Body of pancreas (tissue), 4 donors: ENCODE measurements around the gene GUCA2B. TPM values are rescaled to one million over a fixed set of nuclear protein-coding genes. Genes with fewer than 3 reads are reported as not detected.

ENCODE experiments used
- ATAC-seq: fragments of 150-250 bp; one replicate; pipeline ENCODE4 v1.9.1; 2016
- DNase-seq, 4 donors: peaks; one replicate each; pipeline ENCODE4 v3.0.0-alpha.2; 2019
- H3K27ac ChIP-seq, 4 donors: fragments of 200-600 bp; sonication (generic); 1 replicate in 3 of 4; 2 replicates in 1 of 4; pipeline versions ENCODE4 v1.5.1 to v1.6.1; 2016 to 2019; ENCODE audit warnings: mild to moderate bottlenecking in 1 of 4, mixed read lengths in 1 of 4, moderate library complexity in 1 of 4
- H3K27me3 ChIP-seq, 2 donors: fragments of 200-600 bp; sonication (generic); one replicate each; pipeline ENCODE4 v1.6.0; 2016; ENCODE audit warnings: mild to moderate bottlenecking in 1 of 2
- H3K36me3 ChIP-seq, 2 donors: fragments of 200-600 bp; sonication (generic); replicated peaks in 1 of 2; 2 replicates each; pipeline ENCODE4 v1.5.1; 2016; ENCODE audit warnings: low read depth in 2 of 2; ENCODE audit not compliant: insufficient read depth in 1 of 2
- H3K4me1 ChIP-seq: fragments of 200-600 bp; sonication (generic); one replicate; pipeline ENCODE4 v1.6.0; 2016
- H3K4me3 ChIP-seq, 2 donors: fragments of 200-600 bp; sonication (generic); 1 replicate in 1 of 2; 2 replicates in 1 of 2; pipeline ENCODE4 v1.5.1; 2016 to 2019
- H3K9me3 ChIP-seq, 3 donors: fragments of 200-600 bp; sonication (generic); 1 replicate in 2 of 3; 2 replicates in 1 of 3; pipeline ENCODE4 v1.5.1; 2016
- POLR2A ChIP-seq, 3 donors: fragments of 450-650 bp; IDR thresholded peaks; one replicate each; pipeline ENCODE4 v1.6.1; 2016; ENCODE audit warnings: antibody characterized with exemption in 3 of 3, mild to moderate bottlenecking in 2 of 3
- WGBS, 2 donors: methylation state at CpG; one replicate each; pipeline ENCODE4 v1.1.5; 2017; 5-methylcytosine and 5-hydroxymethylcytosine counted together
- intact Hi-C: fragments of 100-400 bp; cut with DNase I; formaldehyde crosslinking; loops from one replicate; pipeline ENCODE4 v1.15.1; 2023
- total RNA-seq, 2 donors: library from RNA; depleted of rRNA; stranded (reverse); fragments of >200 nt; gene quantifications; one replicate each; pipeline ENCODE4 v1.1.0, GENCODE V29; 2016
- TF ChIP-seq, protein P1 (sequence below), 7 experiments: fragments of 450-650 bp in 4 of 7; fragments of 200-600 bp in 3 of 7; sonication (generic) in 3 of 7; IDR thresholded peaks; one replicate each; pipeline ENCODE4 v1.5.1; 2016 to 2019; ENCODE audit warnings: antibody characterized with exemption in 7 of 7

Gene GUCA2B
- total RNA-seq, 2 donors from 2014 or later, result not detected

DNA sequence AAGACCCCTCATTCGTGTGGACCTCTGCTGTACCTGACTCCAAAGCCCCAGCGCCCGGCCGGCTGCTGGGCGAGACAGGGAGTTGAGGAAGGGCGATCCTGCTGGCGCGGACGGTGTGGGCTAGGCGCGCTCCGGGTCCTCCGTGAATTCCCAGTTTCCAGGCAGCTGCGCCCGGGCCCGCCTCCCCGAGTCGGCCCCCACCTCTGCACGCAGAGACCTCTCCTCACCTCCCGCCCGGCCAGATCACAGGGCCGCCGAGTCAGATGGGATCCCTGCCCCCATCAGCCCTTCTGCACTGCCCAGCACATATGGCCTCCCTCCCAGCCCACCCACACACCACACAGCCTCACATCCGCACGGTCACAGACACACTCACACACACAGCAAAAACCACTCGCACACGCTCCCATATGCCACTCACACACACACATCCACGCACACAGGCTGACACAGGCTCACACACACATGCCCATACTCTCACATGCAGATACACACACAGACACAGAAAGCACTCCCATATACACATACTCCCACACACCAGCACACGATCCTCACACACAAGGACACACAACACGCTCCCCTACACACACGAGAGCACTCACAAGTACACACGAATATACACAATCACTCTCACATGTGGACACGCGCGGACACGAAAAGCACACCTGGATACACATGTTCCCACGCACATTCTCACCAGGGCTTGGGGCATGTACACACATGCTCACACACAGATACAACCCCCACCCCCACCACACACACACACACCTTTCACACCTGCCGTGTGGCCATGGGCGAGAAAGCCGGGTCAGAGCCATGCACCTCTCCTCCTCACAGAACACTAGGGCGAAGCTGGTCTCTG is 7.2 kb upstream of the GUCA2B start:
- Histone ChIP-seq H3K9me3 (no peaks in the 10 kb centered on the region), H3K27me3 (no peaks in the 10 kb centered on the region), H3K4me3 (no peak overlapping the region), H3K36me3 (no peaks in the 10 kb centered on the region), H3K4me1 (peaks cover 12% of the 10 kb centered on the region), H3K27ac (no peak overlapping the region)
- intact Hi-C loops, result loop anchor here (10.0 kb wide), 1 partner anchor 599 kb away; the partner anchor contains the start of gene CLDN19
- TF ChIP-seq POLR2A (IDR thresholded peaks at IDR 0.05), result no peak
- TF ChIP-seq, protein P1, sequence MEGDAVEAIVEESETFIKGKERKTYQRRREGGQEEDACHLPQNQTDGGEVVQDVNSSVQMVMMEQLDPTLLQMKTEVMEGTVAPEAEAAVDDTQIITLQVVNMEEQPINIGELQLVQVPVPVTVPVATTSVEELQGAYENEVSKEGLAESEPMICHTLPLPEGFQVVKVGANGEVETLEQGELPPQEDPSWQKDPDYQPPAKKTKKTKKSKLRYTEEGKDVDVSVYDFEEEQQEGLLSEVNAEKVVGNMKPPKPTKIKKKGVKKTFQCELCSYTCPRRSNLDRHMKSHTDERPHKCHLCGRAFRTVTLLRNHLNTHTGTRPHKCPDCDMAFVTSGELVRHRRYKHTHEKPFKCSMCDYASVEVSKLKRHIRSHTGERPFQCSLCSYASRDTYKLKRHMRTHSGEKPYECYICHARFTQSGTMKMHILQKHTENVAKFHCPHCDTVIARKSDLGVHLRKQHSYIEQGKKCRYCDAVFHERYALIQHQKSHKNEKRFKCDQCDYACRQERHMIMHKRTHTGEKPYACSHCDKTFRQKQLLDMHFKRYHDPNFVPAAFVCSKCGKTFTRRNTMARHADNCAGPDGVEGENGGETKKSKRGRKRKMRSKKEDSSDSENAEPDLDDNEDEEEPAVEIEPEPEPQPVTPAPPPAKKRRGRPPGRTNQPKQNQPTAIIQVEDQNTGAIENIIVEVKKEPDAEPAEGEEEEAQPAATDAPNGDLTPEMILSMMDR (IDR thresholded peaks at IDR 0.05), result no peak
- ATAC-seq (no peak), DNase-seq (no peak)
- WGBS, 2 donors, result 53 to 58% methylated on average over 28 to 41 of the region's 41 CpGs

DNA sequence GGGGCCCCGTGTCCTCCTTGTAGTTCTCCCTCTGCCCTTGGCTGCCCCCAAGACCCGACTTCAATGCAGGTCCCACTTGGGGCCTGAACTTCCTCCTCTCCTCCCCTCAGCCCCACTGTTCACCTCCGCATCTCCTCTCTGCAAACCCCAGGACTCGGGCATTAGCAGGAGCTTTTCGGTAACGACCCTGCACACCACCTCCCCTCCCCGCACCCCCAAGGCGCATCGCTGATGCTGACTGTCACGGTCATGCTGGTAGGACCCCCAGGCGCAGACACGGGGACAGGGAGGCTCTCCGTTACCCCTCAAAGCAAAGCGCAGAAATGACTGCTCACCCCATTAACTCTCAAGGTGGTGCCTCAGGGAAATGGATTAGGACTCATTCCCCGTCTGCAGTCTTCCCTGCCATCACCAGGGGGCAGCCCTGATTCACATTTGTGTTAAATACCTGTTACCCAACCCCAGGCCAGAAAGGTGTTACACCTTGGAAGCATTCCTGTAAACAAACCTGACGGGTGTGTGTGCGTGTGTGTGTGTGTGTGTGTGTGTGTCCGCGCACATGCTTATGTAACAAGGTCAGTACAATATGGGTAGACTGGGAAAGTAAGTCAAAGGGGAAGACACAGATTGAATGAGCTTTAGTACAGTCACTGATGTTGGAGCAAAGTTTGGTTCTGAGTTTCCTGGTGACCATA is 6.4 kb upstream of the GUCA2B start:
- Histone ChIP-seq H3K4me1 (peaks cover 15% of the 10 kb centered on the region), H3K36me3 (no peaks in the 10 kb centered on the region), H3K27ac (peak overlapping the region in 1 of 4 donors; percentile 38), H3K4me3 (no peak overlapping the region), H3K27me3 (no peaks in the 10 kb centered on the region), H3K9me3 (no peaks in the 10 kb centered on the region)
- TF ChIP-seq, protein P1 (IDR thresholded peaks at IDR 0.05), result peak; percentile 62 to 99 (median 99)
- TF ChIP-seq POLR2A (IDR thresholded peaks at IDR 0.05), result no peak
- 12 to 15% methylated on average over 18 to 19 of the region's 19 CpGs for WGBS, 2 donors
- peak; percentile 94 to 97 (median 96) for DNase-seq
- ATAC-seq, result peak; percentile 98
- intact Hi-C loops, result loop anchor here (10.0 kb wide), 1 partner anchor 598 kb away; the partner anchor contains the start of gene CLDN19

DNA sequence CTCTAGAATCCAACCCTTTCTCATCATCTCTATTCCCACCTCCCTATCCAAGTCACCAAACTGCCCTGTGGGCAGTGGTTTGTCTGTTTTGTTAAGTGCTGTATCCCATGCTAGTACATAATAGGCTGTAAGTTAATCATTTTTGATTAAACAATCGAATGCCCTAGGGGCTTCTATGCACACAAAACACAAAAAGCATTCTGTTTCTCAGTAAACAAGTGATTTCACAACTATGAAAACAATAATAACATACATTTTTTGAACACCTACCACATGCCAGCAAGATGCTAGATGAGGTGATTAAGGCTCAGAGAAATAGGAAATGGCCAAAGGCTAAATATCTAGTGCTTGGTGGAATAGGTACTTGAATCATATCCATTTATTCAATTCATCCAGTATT is 5.0 kb upstream of the GUCA2B start:
- H3K27ac ChIP-seq, result no peak overlapping the region
- intact Hi-C loops, result loop anchor here (10.0 kb wide), 1 partner anchor 597 kb away; the partner anchor contains the start of gene CLDN19
- WGBS, 2 donors, result 65 to 71% methylated on average over 1 of the region's 1 CpG

DNA sequence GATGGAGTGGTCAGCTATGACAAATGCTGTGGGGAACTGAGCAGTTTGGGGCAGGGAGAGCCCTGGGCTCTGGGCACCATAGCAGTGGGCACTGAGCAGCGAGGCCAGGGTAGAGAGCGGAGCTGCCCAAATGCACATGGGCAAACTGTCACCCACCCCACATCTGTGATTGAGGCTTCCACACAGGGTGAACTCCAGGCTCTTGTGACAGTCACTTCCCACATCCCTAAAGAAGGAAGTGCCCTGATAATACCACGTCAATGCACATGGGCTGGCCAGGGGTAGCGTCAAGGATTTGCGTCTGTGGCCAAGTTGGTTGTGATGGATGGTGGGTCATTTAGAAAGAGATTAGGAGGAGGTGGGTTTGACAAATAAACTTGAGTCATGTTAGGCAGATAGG is 2.6 kb upstream of the GUCA2B start:
- no peaks in the 10 kb centered on the region for H3K9me3 ChIP-seq
- no peaks in the 10 kb centered on the region for H3K27me3 ChIP-seq
- no peak overlapping the region for H3K4me3 ChIP-seq
- ATAC-seq (no peak), DNase-seq (no peak)
- H3K4me1 ChIP-seq, result peaks cover 39% of the 10 kb centered on the region
- WGBS, 2 donors, result 84 to 96% methylated on average over 5 of the region's 5 CpGs
- intact Hi-C loops, result no loop called here
- TF ChIP-seq POLR2A (IDR thresholded peaks at IDR 0.05), result no peak
- TF ChIP-seq, protein P1 (IDR thresholded peaks at IDR 0.05), result no peak
- no peaks in the 10 kb centered on the region for H3K36me3 ChIP-seq
- no peak overlapping the region for H3K27ac ChIP-seq

More for the DNA sequence above, 5.0 kb upstream of the GUCA2B start:
- TF ChIP-seq, protein P1 (IDR thresholded peaks at IDR 0.05), result no peak
- TF ChIP-seq POLR2A (IDR thresholded peaks at IDR 0.05), result no peak
- Histone ChIP-seq H3K9me3 (no peaks in the 10 kb centered on the region), H3K4me1 (peaks cover 29% of the 10 kb centered on the region), H3K36me3 (no peaks in the 10 kb centered on the region), H3K27me3 (no peaks in the 10 kb centered on the region), H3K4me3 (no peak overlapping the region)
- DNase-seq (no peak), ATAC-seq (no peak)
